ENCODE data around the gene KCNJ3. TPM values are rescaled to one million over a fixed set of nuclear protein-coding genes. Genes with fewer than 3 reads are reported as not detected.

The KCNJ3 gene
- polyA plus RNA-seq, 3 donors: not detected

DNA sequence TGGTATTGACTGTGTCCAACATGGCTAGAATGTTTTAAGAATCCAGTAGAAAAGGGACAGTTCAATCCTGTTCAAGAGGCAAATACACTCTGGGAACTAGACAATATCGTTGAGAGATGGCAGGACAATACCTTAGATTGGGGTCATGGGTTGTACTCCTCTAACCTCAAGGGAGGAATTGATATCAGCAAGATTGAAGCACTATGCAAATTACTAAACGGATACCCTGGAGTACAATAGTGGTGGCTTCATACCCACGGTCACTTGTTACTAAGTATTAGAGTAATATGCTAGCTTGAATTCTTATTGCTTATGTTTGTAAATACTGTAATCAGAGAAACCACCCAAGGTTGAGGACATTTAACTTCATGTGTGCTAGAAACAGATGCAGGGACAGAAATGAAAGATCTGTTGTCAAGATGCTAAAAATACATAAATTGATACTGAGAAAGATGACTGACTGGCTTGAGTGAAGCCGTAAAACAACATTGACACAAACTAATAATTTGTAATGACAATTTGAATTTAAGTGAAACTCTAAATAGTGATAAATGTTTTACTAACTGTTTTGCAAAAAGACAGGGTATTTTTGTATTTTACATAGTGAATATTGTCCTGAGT, 73.3 kb downstream of the KCNJ3 start:
- Histone ChIP-seq H2AFZ (ENCODE audit: insufficient read depth, low read depth, low read length, poor library complexity, severe bottlenecking) (no peak overlapping the region), H3K4me3 (replicated peaks in 1 of 3; ENCODE audit: low read depth in 2 of 3, low read length in 3 of 3) (no peak overlapping the region), H3K9me3 (replicated peaks in 1 of 2; ENCODE audit: control insufficient read depth in 1 of 2, insufficient read depth in 1 of 2, low read length in 2 of 2) (peaks cover 0 to 4% of the 10 kb centered on the region in 2 donors), H3K27me3 (ENCODE audit: control insufficient read depth in 2 of 2, insufficient read depth in 2 of 2, low read length in 2 of 2) (no peaks in the 10 kb centered on the region), H3K79me2 (ENCODE audit: insufficient read depth, low read length) (no peaks in the 10 kb centered on the region), H3K36me3 (replicated peaks in 1 of 2; ENCODE audit: control insufficient read depth in 1 of 2, insufficient read depth in 2 of 2, low read length in 2 of 2) (no peaks in the 10 kb centered on the region), H3K9ac (ENCODE audit: insufficient read depth, low read length, poor library complexity, severe bottlenecking) (no peak overlapping the region), H3K27ac (ENCODE audit: low read depth in 1 of 2, low read length in 2 of 2) (no peak overlapping the region), H3K4me2 (replicated peaks; ENCODE audit: extremely low read depth, low read length, poor library complexity, severe bottlenecking) (no peak overlapping the region), H4K20me1 (ENCODE audit: insufficient read depth, low read length) (no peaks in the 10 kb centered on the region), H3K4me1 (ENCODE audit: control insufficient read depth in 1 of 2, insufficient read depth in 2 of 2, low read length in 2 of 2) (no peaks in the 10 kb centered on the region)
- H3K4me3 Mint-ChIP-seq: no peak overlapping the region
- DNase-seq: no peak
- no peak overlapping the region for H3K27ac Mint-ChIP-seq
- H3K4me1 Mint-ChIP-seq: no peaks in the 10 kb centered on the region
- no CpG with 5 or more reads among the region's 4 CpGs for WGBS (ENCODE audit: insufficient coverage)
- H3K27me3 Mint-ChIP-seq (ENCODE audit: low read depth in 3 of 3): no peaks in the 10 kb centered on the region
- intact Hi-C loops (cut with micrococcal nuclease): no loop called here
- no peaks in the 10 kb centered on the region for H3K36me3 Mint-ChIP-seq
- H3K9me3 Mint-ChIP-seq: peaks cover 0 to 8% (median 4%) of the 10 kb centered on the region in 7 donors
- TF ChIP-seq, protein P1, sequence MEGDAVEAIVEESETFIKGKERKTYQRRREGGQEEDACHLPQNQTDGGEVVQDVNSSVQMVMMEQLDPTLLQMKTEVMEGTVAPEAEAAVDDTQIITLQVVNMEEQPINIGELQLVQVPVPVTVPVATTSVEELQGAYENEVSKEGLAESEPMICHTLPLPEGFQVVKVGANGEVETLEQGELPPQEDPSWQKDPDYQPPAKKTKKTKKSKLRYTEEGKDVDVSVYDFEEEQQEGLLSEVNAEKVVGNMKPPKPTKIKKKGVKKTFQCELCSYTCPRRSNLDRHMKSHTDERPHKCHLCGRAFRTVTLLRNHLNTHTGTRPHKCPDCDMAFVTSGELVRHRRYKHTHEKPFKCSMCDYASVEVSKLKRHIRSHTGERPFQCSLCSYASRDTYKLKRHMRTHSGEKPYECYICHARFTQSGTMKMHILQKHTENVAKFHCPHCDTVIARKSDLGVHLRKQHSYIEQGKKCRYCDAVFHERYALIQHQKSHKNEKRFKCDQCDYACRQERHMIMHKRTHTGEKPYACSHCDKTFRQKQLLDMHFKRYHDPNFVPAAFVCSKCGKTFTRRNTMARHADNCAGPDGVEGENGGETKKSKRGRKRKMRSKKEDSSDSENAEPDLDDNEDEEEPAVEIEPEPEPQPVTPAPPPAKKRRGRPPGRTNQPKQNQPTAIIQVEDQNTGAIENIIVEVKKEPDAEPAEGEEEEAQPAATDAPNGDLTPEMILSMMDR (IDR thresholded peaks at IDR 0.05): no peak

DNA sequence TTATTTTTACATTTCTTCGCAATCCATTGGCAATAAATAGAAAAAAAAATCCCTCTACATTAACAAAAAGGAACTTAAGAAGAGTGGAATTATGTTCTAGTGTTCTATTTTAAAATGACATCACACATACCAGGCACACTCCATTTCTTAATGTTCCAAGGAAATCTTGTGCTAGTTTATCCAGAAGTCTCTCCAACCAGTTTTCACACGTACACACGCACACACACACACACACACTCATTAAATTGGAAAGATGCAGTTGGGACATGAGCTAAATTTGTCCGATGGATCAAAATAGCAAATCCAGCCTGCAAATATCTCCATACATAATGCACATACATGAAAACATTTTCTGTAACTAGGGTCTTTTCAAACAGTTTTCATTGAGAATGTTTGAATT, 78.3 kb downstream of the KCNJ3 start:
- intact Hi-C loops (cut with micrococcal nuclease): no loop called here
- Mint-ChIP-seq H3K4me1 (no peaks in the 10 kb centered on the region), H3K36me3 (no peaks in the 10 kb centered on the region), H3K4me3 (no peak overlapping the region), H3K27ac (no peak overlapping the region), H3K27me3 (ENCODE audit: low read depth in 3 of 3) (peaks cover 0 to 2% (median 0%) of the 10 kb centered on the region in 3 donors), H3K9me3 (peaks cover 0 to 8% (median 0%) of the 10 kb centered on the region in 7 donors)
- H3K9me3 ChIP-seq (replicated peaks in 1 of 2; ENCODE audit: control insufficient read depth in 1 of 2, insufficient read depth in 1 of 2, low read length in 2 of 2): peaks cover 0 to 4% of the 10 kb centered on the region in 2 donors
- H3K9ac ChIP-seq (ENCODE audit: insufficient read depth, low read length, poor library complexity, severe bottlenecking): no peak overlapping the region
- no peaks in the 10 kb centered on the region for H3K79me2 ChIP-seq (ENCODE audit: insufficient read depth, low read length)
- no peaks in the 10 kb centered on the region for H4K20me1 ChIP-seq (ENCODE audit: insufficient read depth, low read length)
- H2AFZ ChIP-seq (ENCODE audit: insufficient read depth, low read depth, low read length, poor library complexity, severe bottlenecking): no peak overlapping the region
- 20% methylated on average over 1 of the region's 4 CpGs for WGBS (ENCODE audit: insufficient coverage)
- no peak overlapping the region for H3K4me2 ChIP-seq (replicated peaks; ENCODE audit: extremely low read depth, low read length, poor library complexity, severe bottlenecking)
- no peaks in the 10 kb centered on the region for H3K36me3 ChIP-seq (replicated peaks in 1 of 2; ENCODE audit: control insufficient read depth in 1 of 2, insufficient read depth in 2 of 2, low read length in 2 of 2)
- TF ChIP-seq, protein P1 (IDR thresholded peaks at IDR 0.05): no peak
- DNase-seq: no peak
- H3K4me3 ChIP-seq (replicated peaks in 1 of 3; ENCODE audit: low read depth in 2 of 3, low read length in 3 of 3): no peak overlapping the region
- H3K27ac ChIP-seq (ENCODE audit: low read depth in 1 of 2, low read length in 2 of 2): no peak overlapping the region
- H3K4me1 ChIP-seq (ENCODE audit: control insufficient read depth in 1 of 2, insufficient read depth in 2 of 2, low read length in 2 of 2): no peaks in the 10 kb centered on the region
- no peaks in the 10 kb centered on the region for H3K27me3 ChIP-seq (ENCODE audit: control insufficient read depth in 2 of 2, insufficient read depth in 2 of 2, low read length in 2 of 2)

All from CD14-positive monocyte (primary cell).